ENCODE measurements around the gene SYT1. TPM values are rescaled to one million over a fixed set of nuclear protein-coding genes. Genes with fewer than 3 reads are reported as not detected.
A peak's percentile ranks its signal among the peaks of the same experiment; 100 is the strongest.

SYT1 gene
- total RNA-seq, 2 donors from 2014 or later: 6.1 to 11.5 TPM

DNA sequence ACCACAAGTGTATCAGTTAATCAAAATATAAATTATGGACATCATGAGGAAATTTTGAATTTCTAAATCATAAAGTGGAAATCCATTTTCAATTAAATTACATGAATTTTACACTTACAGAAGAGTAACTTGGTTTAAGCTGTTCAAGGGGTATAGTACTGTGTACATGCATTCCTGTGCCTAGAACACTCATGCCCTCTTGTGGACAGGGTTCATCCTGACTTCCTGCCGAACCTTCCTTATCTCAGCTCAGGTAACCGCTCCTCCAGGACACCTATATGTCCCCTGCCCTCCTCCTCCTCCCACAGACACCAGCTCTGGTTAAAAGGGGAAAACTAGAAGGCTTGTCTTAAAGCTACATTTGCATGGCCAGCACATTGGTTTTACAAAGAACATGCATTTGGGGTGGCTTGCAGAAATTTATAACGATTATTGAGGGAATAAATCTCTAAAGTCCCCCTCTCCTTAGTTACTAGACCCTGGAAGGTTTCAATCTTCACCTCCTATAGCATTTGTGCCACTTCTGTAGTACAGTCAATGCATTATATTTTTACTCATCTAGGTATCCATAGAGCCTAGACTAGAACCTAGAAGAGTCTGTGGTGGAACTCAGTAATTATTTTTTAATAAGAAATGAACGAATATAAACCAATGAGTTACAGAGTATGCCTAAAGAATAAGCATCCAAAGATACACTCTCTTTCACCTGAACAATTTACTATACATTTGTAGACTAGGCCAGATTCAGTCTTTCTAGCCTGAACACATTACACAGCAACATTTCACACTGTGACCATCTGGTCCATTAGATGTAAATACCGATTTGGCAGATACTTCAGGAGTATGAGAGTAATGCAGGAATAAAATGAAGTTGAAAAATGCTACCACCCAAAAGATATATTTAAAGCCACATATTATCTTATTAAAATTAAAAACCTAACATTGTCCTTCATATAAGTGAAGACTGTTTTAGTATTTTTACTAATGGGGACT lies 480.6 kb downstream of the SYT1 start:
- TF ChIP-seq, protein P1, sequence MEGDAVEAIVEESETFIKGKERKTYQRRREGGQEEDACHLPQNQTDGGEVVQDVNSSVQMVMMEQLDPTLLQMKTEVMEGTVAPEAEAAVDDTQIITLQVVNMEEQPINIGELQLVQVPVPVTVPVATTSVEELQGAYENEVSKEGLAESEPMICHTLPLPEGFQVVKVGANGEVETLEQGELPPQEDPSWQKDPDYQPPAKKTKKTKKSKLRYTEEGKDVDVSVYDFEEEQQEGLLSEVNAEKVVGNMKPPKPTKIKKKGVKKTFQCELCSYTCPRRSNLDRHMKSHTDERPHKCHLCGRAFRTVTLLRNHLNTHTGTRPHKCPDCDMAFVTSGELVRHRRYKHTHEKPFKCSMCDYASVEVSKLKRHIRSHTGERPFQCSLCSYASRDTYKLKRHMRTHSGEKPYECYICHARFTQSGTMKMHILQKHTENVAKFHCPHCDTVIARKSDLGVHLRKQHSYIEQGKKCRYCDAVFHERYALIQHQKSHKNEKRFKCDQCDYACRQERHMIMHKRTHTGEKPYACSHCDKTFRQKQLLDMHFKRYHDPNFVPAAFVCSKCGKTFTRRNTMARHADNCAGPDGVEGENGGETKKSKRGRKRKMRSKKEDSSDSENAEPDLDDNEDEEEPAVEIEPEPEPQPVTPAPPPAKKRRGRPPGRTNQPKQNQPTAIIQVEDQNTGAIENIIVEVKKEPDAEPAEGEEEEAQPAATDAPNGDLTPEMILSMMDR (IDR thresholded peaks at IDR 0.05): peak in 2 of 4 experiments; percentile 27 to 36
- no peak for TF ChIP-seq POLR2A (IDR thresholded peaks at IDR 0.05)
- Histone ChIP-seq H3K27me3 (replicated peaks; ENCODE audit: insufficient read depth) (no peaks in the 10 kb centered on the region), H3K27ac (no peak overlapping the region), H3K4me1 (replicated peaks) (no peaks in the 10 kb centered on the region), H3K9me3 (no peaks in the 10 kb centered on the region), H3K4me3 (no peak overlapping the region), H3K36me3 (no peaks in the 10 kb centered on the region)
- peak; percentile 12 for DNase-seq (ENCODE audit: low spot score)
- WGBS: 70% methylated on average over 5 of the region's 5 CpGs
- intact Hi-C loops (cut with DNase I): no loop called here

DNA sequence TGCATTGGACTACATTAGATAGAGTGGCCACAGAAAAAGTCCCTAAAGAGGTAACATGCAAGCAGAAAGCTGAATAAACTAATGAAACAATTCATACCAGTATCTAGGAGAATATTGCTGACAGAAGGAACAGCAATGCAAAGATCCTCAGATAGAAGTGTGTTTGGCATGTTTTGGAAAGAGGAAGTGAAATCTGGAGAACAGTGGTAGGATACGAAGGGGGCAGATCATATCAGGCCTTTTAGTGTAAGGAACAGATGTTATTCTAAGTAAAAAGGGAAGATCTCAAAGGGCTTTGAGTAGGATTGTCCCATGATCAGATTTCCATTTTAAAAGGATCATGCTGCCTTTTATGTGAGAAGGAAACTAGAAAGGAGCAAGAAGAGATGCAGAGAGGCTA lies 483.3 kb downstream of the SYT1 start:
- intact Hi-C loops (cut with DNase I): no loop called here
- no peak for DNase-seq (ENCODE audit: low spot score)
- Histone ChIP-seq H3K4me1 (replicated peaks) (no peaks in the 10 kb centered on the region), H3K27ac (no peak overlapping the region), H3K4me3 (no peak overlapping the region), H3K9me3 (no peaks in the 10 kb centered on the region), H3K36me3 (no peaks in the 10 kb centered on the region), H3K27me3 (replicated peaks; ENCODE audit: insufficient read depth) (no peaks in the 10 kb centered on the region)
- TF ChIP-seq POLR2AphosphoS5 (IDR thresholded peaks at IDR 0.05): no peak
- TF ChIP-seq, protein P1 (IDR thresholded peaks at IDR 0.05): no peak
- no peak for TF ChIP-seq POLR2A (IDR thresholded peaks at IDR 0.05)
- WGBS: 33% methylated on average over 1 of the region's 1 CpG

DNA sequence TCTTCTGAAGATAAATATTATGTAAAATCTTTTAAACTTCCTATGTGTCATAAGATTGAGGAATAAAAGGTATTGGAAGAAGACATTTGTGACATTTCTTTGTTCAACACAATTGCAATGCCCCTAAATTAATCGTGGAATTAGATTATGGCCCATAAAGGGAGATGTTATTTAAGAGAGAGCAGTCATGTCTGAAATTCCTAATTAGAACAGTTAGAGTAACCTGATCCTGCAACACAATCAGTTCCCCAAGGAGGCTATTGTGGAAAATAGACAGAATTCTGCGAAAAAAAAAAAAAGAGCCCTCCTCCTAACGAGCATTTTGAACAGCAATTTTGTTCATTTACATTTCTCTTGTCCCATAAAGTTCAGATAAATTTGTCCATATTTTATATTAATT lies 486.7 kb downstream of the SYT1 start:
- Histone ChIP-seq H3K4me3 (no peak overlapping the region), H3K4me1 (replicated peaks) (no peaks in the 10 kb centered on the region), H3K27me3 (replicated peaks; ENCODE audit: insufficient read depth) (no peaks in the 10 kb centered on the region), H3K9me3 (no peaks in the 10 kb centered on the region), H3K36me3 (no peaks in the 10 kb centered on the region), H3K27ac (no peak overlapping the region)
- no peak for DNase-seq (ENCODE audit: low spot score)
- intact Hi-C loops (cut with DNase I): no loop called here
- TF ChIP-seq POLR2A (IDR thresholded peaks at IDR 0.05): no peak
- TF ChIP-seq, protein P1 (IDR thresholded peaks at IDR 0.05): no peak
- WGBS: 57% methylated on average over 3 of the region's 3 CpGs

DNA sequence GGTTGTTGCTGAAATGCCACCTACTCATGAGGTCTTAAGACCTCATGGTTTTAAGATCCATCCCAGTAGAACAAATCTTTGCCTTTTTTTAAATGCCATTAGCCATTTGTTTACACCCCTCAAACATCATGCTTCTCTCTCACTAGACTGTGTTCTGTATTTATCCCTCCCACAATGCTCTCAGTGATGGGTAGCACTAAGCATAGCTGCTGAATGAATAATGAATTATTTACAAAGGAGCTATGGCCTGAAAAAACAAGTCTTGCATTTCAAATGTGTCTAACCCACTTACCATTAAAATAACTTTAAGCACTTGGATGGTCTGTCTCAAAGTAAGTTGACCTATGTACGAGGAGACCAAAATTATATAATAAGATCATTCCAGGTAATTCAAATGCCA lies 491.6 kb downstream of the SYT1 start:
- no peaks in the 10 kb centered on the region for H3K27me3 ChIP-seq (replicated peaks; ENCODE audit: insufficient read depth)
- no peaks in the 10 kb centered on the region for H3K36me3 ChIP-seq
- no peak for DNase-seq (ENCODE audit: low spot score)
- H3K4me1 ChIP-seq (replicated peaks): no peaks in the 10 kb centered on the region
- WGBS: 90% methylated on average over 1 of the region's 1 CpG
- no peak overlapping the region for H3K4me3 ChIP-seq
- H3K9me3 ChIP-seq: no peaks in the 10 kb centered on the region
- intact Hi-C loops (cut with DNase I): no loop called here
- H3K27ac ChIP-seq: no peak overlapping the region
- TF ChIP-seq POLR2A (IDR thresholded peaks at IDR 0.05): no peak
- TF ChIP-seq POLR2AphosphoS5 (IDR thresholded peaks at IDR 0.05): no peak
- TF ChIP-seq, protein P1 (IDR thresholded peaks at IDR 0.05): no peak

DNA sequence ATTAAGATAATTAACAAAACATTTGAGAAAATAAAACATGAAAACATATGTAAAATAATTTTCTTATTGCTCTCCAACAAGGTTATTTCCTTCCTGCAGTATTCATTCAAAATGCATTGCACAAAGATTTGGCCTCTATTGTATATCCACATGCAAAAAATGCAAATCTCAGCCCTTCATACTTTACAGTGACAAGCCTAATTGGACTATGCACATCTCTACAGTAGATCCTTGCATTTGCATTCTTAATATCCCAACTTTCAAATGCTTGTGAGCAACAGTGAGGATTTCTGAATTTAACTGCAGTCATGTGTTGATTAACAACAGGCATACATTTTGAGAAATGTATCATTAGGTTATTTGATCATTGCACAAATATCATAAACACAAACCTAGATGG lies 492.5 kb downstream of the SYT1 start:
- no peak overlapping the region for H3K27ac ChIP-seq
- no peaks in the 10 kb centered on the region for H3K9me3 ChIP-seq
- no peaks in the 10 kb centered on the region for H3K4me1 ChIP-seq (replicated peaks)
- no peak for DNase-seq (ENCODE audit: low spot score)
- intact Hi-C loops (cut with DNase I): no loop called here
- no peaks in the 10 kb centered on the region for H3K27me3 ChIP-seq (replicated peaks; ENCODE audit: insufficient read depth)
- TF ChIP-seq, protein P1 (IDR thresholded peaks at IDR 0.05): no peak
- TF ChIP-seq POLR2A (IDR thresholded peaks at IDR 0.05): no peak
- no peak for TF ChIP-seq POLR2AphosphoS5 (IDR thresholded peaks at IDR 0.05)
- H3K36me3 ChIP-seq: no peaks in the 10 kb centered on the region
- H3K4me3 ChIP-seq: no peak overlapping the region

All from prostate gland (tissue), 2 donors.